Neural crest cell (in vitro differentiated cells): ENCODE data around the gene TM9SF3. TPM values are rescaled to one million over a fixed set of nuclear protein-coding genes. Genes with fewer than 3 reads are reported as not detected.

ENCODE experiments used
- DNase-seq: peaks from one replicate; pipeline ENCODE4 v3.0.0; 2021; ENCODE audit warnings: low read depth, mixed read lengths, low spot score
- H3K27ac Mint-ChIP-seq: one replicate; pipeline ENCODE4 v1.8.0; 2021; ENCODE audit warnings: mild to moderate bottlenecking, mixed read lengths; ENCODE audit not compliant: unreplicated experiment
- H3K27me3 Mint-ChIP-seq: 2 replicates; pipeline ENCODE4 v1.8.0; 2021; ENCODE audit warnings: low read depth, mild to moderate bottlenecking, mixed read lengths
- H3K36me3 Mint-ChIP-seq: 2 replicates; pipeline ENCODE4 v1.8.0; 2021; ENCODE audit warnings: low read depth, mild to moderate bottlenecking, mixed read lengths
- H3K4me1 Mint-ChIP-seq: 2 replicates; pipeline ENCODE4 v1.8.0; 2021; ENCODE audit warnings: mixed read lengths
- H3K4me3 Mint-ChIP-seq: one replicate; pipeline ENCODE4 v1.8.0; 2021; ENCODE audit warnings: mild to moderate bottlenecking, mixed read lengths
- H3K9me3 Mint-ChIP-seq: 2 replicates; pipeline ENCODE4 v1.8.0; 2021; ENCODE audit warnings: mixed read lengths
- CTCF ChIP-seq: fragments of 200-600 bp; sonication (generic); conservative IDR thresholded peaks from 2 replicates; pipeline ENCODE4 v1.5.0; 2021; ENCODE audit warnings: antibody characterized with exemption, mild to moderate bottlenecking
- total RNA-seq: library from RNA; stranded (reverse); gene quantifications from 2 replicates; pipeline ENCODE4 v1.2.1, GENCODE V29; 2021

TM9SF3 gene
- total RNA-seq, 1 donor from 2014 or later = 110 TPM

- Mint-ChIP-seq H3K4me1 (peaks cover 18% of the 10 kb centered on the region), H3K36me3 (no peaks in the 10 kb centered on the region), H3K4me3 (no peak overlapping the region), H3K27ac (no peak overlapping the region), H3K9me3 (no peaks in the 10 kb centered on the region), H3K27me3 (no peaks in the 10 kb centered on the region)
- no peak for DNase-seq
- no peak for TF ChIP-seq CTCF
Observed at GRCh38 chr10:96588060-96588554, 1.3 kb upstream of the TM9SF3 start.

- no peak for TF ChIP-seq CTCF
- DNase-seq = no peak
- H3K4me3 Mint-ChIP-seq = no peak overlapping the region
- H3K27me3 Mint-ChIP-seq = no peaks in the 10 kb centered on the region
- no peaks in the 10 kb centered on the region for H3K9me3 Mint-ChIP-seq
- H3K4me1 Mint-ChIP-seq = peaks cover 22% of the 10 kb centered on the region
- H3K27ac Mint-ChIP-seq = peak overlapping the region; percentile 99
- no peaks in the 10 kb centered on the region for H3K36me3 Mint-ChIP-seq
Observed at GRCh38 chr10:96587264-96588059, 650 bp upstream of the TM9SF3 start.

- no peaks in the 10 kb centered on the region for H3K36me3 Mint-ChIP-seq
- peaks cover 34% of the 10 kb centered on the region for H3K4me1 Mint-ChIP-seq
- no peaks in the 10 kb centered on the region for H3K9me3 Mint-ChIP-seq
- H3K27me3 Mint-ChIP-seq = no peaks in the 10 kb centered on the region
- no peak for TF ChIP-seq CTCF
- H3K4me3 Mint-ChIP-seq = peak overlapping the region; percentile 95
- peak overlapping the region; percentile 93 for H3K27ac Mint-ChIP-seq
- DNase-seq = no peak
Observed at GRCh38 chr10:96585736-96586418, 935 bp downstream of the TM9SF3 start.

GRCh38 chr10:96584474-96584873, 2.3 kb downstream of the TM9SF3 start:
- Mint-ChIP-seq H3K9me3 (no peaks in the 10 kb centered on the region), H3K36me3 (no peaks in the 10 kb centered on the region), H3K27me3 (no peaks in the 10 kb centered on the region), H3K4me1 (peaks cover 44% of the 10 kb centered on the region), H3K27ac (no peak overlapping the region), H3K4me3 (peak overlapping the region; percentile 56)
- TF ChIP-seq CTCF = no peak
- no peak for DNase-seq

GRCh38 chr10:96584035-96584434, 2.8 kb downstream of the TM9SF3 start:
- no peaks in the 10 kb centered on the region for H3K9me3 Mint-ChIP-seq
- TF ChIP-seq CTCF = no peak
- H3K27me3 Mint-ChIP-seq = no peaks in the 10 kb centered on the region
- H3K4me1 Mint-ChIP-seq = peaks cover 44% of the 10 kb centered on the region
- DNase-seq = no peak
- H3K4me3 Mint-ChIP-seq = peak overlapping the region; percentile 56
- no peak overlapping the region for H3K27ac Mint-ChIP-seq
- no peaks in the 10 kb centered on the region for H3K36me3 Mint-ChIP-seq
